ENCODE measurements around the gene SUN5.

SUN5 gene

DNA sequence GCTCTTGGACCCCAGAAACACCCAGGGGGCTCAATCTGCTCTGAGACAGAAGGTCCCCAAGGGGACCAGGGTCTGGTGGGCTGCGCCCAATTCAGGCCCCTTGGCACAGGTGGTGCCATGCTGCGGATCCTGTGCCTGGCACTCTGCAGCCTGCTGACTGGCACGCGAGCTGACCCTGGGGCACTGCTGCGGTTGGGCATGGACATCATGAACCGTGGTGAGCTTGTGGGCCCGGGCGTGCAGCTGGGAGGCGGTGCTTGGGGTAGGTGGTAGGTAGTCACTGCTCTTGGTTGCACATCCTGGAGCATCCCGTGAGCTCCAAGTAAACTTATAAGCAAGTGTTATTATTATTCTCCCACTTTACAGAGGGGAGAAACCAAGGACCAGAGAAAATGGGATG is 27.3 kb upstream of the SUN5 start, which contains the start of gene BPIFB6:
BPIFB6 (plus strand) TSS at position 118 of the 400 bp plus-strand sequence; CDS start at position 118, 0 bp downstream.
- DNase-seq (ENCODE audit: low read depth): no peak
- TF ChIP-seq, protein P1, sequence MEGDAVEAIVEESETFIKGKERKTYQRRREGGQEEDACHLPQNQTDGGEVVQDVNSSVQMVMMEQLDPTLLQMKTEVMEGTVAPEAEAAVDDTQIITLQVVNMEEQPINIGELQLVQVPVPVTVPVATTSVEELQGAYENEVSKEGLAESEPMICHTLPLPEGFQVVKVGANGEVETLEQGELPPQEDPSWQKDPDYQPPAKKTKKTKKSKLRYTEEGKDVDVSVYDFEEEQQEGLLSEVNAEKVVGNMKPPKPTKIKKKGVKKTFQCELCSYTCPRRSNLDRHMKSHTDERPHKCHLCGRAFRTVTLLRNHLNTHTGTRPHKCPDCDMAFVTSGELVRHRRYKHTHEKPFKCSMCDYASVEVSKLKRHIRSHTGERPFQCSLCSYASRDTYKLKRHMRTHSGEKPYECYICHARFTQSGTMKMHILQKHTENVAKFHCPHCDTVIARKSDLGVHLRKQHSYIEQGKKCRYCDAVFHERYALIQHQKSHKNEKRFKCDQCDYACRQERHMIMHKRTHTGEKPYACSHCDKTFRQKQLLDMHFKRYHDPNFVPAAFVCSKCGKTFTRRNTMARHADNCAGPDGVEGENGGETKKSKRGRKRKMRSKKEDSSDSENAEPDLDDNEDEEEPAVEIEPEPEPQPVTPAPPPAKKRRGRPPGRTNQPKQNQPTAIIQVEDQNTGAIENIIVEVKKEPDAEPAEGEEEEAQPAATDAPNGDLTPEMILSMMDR (IDR thresholded peaks at IDR 0.05; ENCODE audit: insufficient read depth, low read depth, low read length, missing control alignments): no peak
- no peak within 1 kb of the TSS for H3K4me3 ChIP-seq (ENCODE audit: low read length)

- TF ChIP-seq, protein P1 (IDR thresholded peaks at IDR 0.05; ENCODE audit: insufficient read depth, low read depth, low read length, missing control alignments): no peak
- no peak overlapping the region for H3K4me3 ChIP-seq (ENCODE audit: low read length)
- DNase-seq (ENCODE audit: low read depth): no peak
These were observed 26.3 kb upstream of the SUN5 start for GRCh38 chr20:33030569-33030968.

DNA sequence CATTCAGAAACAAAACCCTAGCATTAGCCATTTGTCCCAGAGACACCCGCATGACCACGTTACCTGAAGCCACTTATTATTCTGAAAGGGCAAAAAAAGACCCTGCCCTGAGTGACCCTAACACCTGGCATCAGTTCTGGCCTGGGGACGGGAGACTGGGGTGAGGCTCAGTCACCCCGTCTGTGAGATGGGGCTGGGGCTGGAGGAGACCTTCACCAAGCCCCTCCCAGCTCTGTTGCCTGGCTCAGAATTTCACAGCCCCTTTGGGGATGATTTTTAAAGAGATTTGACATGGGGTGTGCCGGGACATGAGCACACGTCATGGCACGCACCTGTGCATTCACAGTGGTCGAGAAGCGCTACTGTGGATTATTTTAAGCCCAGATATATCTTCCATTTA is 25.8 kb upstream of the SUN5 start:
- DNase-seq (ENCODE audit: low read depth): no peak
- H3K4me3 ChIP-seq (ENCODE audit: low read length): no peak overlapping the region
- TF ChIP-seq, protein P1 (IDR thresholded peaks at IDR 0.05; ENCODE audit: insufficient read depth, low read depth, low read length, missing control alignments): no peak

- TF ChIP-seq, protein P1 (IDR thresholded peaks at IDR 0.05; ENCODE audit: insufficient read depth, low read depth, low read length, missing control alignments): no peak
- no peak overlapping the region for H3K4me3 ChIP-seq (ENCODE audit: low read length)
- DNase-seq (ENCODE audit: low read depth): no peak
These were observed 24.6 kb upstream of the SUN5 start for GRCh38 chr20:33028875-33029274.

- TF ChIP-seq, protein P1 (IDR thresholded peaks at IDR 0.05; ENCODE audit: insufficient read depth, low read depth, low read length, missing control alignments): no peak
- no peak overlapping the region for H3K4me3 ChIP-seq (ENCODE audit: low read length)
- DNase-seq (ENCODE audit: low read depth): no peak
These were observed 23.8 kb upstream of the SUN5 start for GRCh38 chr20:33027769-33028751.

DNA sequence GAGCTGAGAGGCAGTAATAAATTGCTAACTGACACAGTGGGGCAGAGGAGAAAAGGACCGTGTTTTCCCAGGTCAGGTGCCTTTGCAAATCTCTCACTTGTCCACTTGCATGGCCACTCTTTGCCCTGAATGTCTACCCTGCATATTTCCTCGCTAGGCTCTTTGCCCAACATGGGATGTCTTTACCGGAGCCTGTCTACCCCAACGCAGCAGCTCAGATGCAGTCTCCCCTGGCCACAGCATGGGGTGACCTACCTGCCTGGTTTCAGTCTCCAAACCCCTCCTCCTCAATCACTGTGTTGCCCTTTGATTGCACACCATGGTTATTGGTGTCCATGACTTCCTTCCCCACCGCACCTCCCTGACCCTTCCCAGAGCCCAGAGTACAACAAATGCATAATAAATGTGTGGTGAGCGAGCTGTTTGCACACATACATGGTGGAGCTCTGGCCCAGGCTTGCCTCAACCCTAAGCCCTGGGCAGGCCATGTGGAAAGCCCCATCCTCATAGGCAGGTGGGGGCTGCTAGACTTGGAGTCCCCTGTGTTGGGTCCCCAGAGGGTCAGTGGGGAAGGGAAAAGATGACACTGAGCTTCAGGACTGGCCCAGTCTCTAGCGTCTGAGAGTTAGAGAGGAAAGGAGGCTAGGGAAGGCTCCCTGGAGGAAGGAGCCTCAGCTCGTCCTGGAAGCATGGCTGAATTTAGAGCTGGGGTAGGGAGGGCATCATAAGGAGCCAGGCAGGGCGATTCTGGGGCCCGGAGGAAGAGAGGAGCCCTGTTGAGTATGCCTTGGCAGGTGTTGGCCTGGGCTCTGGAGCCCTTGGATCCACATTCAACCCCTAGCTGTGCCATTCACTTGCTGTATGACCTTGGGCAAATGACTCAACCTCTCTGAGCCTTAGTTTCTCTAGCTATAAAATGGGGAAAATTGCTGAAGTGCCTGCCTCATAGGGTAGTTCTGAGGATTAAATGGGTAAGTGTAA is 22.8 kb upstream of the SUN5 start:
- TF ChIP-seq, protein P1 (IDR thresholded peaks at IDR 0.05; ENCODE audit: insufficient read depth, low read depth, low read length, missing control alignments): no peak

More for the DNA sequence above, 22.8 kb upstream of the SUN5 start:
- DNase-seq (ENCODE audit: low read depth): no peak
- no peak overlapping the region for H3K4me3 ChIP-seq (ENCODE audit: low read length)

Measured in epithelial cell of esophagus (primary cell).